ENCODE data around the gene SLC5A11.

The SLC5A11 gene

GRCh38 chr16:24935336-24935735, 89.6 kb downstream of the SLC5A11 start:
- no peak overlapping the region for H3K27ac ChIP-seq (ENCODE audit: low read depth, low read length)
- no peaks in the 10 kb centered on the region for H3K9me3 ChIP-seq (ENCODE audit: control insufficient read depth in 1 of 2, low read length in 2 of 2)
- H3K4me1 ChIP-seq (ENCODE audit: control insufficient read depth in 1 of 2, insufficient read depth in 2 of 2, low read length in 2 of 2) = no peaks in the 10 kb centered on the region
- H3K27me3 ChIP-seq (ENCODE audit: control insufficient read depth in 1 of 2, insufficient read depth in 2 of 2, low read length in 2 of 2) = no peaks in the 10 kb centered on the region
- peaks cover 33 to 80% of the 10 kb centered on the region in 2 donors for H3K36me3 ChIP-seq (ENCODE audit: control insufficient read depth in 1 of 2, insufficient read depth in 2 of 2, low read length in 2 of 2)
- H3K4me3 ChIP-seq (ENCODE audit: low read depth in 1 of 2, low read length in 2 of 2) = no peak overlapping the region
- H3K9ac ChIP-seq (ENCODE audit: low read depth in 1 of 2, low read length in 2 of 2) = no peak overlapping the region

DNA sequence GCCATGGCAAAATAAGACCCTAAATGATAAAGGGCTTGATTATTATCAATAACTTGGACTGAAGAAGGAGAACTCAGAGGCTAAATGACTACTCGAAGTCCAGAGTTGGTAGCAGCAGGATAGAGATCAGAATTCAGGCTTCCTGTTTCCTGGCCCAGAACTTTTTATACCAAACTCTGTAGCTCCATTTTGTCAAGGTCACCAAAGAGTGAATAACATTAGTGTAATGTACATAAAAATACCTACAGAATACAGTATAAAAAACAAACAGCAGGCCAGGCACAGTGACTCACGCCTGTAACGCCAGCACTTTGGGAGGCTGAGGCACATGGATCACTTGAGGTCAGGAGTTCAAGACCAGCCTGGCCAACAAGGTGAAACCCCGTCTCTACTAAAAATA, 90.4 kb downstream of the SLC5A11 start:
- no peak overlapping the region for H3K4me3 ChIP-seq (ENCODE audit: low read depth in 1 of 2, low read length in 2 of 2)
- no peak overlapping the region for H3K9ac ChIP-seq (ENCODE audit: low read depth in 1 of 2, low read length in 2 of 2)
- H3K4me1 ChIP-seq (ENCODE audit: control insufficient read depth in 1 of 2, insufficient read depth in 2 of 2, low read length in 2 of 2) = no peaks in the 10 kb centered on the region
- H3K36me3 ChIP-seq (ENCODE audit: control insufficient read depth in 1 of 2, insufficient read depth in 2 of 2, low read length in 2 of 2) = peaks cover 40 to 81% of the 10 kb centered on the region in 2 donors
- H3K9me3 ChIP-seq (ENCODE audit: control insufficient read depth in 1 of 2, low read length in 2 of 2) = no peaks in the 10 kb centered on the region
- H3K27ac ChIP-seq (ENCODE audit: low read depth, low read length) = no peak overlapping the region
- no peaks in the 10 kb centered on the region for H3K27me3 ChIP-seq (ENCODE audit: control insufficient read depth in 1 of 2, insufficient read depth in 2 of 2, low read length in 2 of 2)

DNA sequence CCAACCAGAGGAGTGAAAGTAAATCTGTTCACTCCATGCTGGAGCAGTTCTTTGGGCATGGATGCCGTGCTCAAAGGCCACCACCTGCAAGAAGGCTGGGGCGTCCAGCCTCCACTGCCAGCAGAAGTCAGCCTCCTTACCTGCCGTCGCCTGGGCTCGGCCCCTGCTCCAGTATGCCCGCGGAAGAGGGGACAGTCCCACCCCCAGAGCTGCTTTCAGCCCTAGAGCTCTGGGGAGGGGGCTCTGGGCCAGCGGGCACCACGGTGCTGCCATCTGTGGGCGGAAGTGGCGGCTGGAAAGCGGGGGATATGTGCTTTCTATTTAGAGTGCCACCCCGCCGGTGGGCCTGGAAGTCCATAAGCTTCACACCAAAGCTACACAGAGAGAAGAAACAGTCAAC, 93.5 kb downstream of the SLC5A11 start:
- H3K9me3 ChIP-seq (ENCODE audit: control insufficient read depth in 1 of 2, low read length in 2 of 2) = no peaks in the 10 kb centered on the region
- H3K36me3 ChIP-seq (ENCODE audit: control insufficient read depth in 1 of 2, insufficient read depth in 2 of 2, low read length in 2 of 2) = peaks cover 36 to 79% of the 10 kb centered on the region in 2 donors
- no peak overlapping the region for H3K27ac ChIP-seq (ENCODE audit: low read depth, low read length)
- H3K9ac ChIP-seq (ENCODE audit: low read depth in 1 of 2, low read length in 2 of 2) = no peak overlapping the region
- no peaks in the 10 kb centered on the region for H3K4me1 ChIP-seq (ENCODE audit: control insufficient read depth in 1 of 2, insufficient read depth in 2 of 2, low read length in 2 of 2)
- H3K27me3 ChIP-seq (ENCODE audit: control insufficient read depth in 1 of 2, insufficient read depth in 2 of 2, low read length in 2 of 2) = no peaks in the 10 kb centered on the region
- H3K4me3 ChIP-seq (ENCODE audit: low read depth in 1 of 2, low read length in 2 of 2) = no peak overlapping the region

DNA sequence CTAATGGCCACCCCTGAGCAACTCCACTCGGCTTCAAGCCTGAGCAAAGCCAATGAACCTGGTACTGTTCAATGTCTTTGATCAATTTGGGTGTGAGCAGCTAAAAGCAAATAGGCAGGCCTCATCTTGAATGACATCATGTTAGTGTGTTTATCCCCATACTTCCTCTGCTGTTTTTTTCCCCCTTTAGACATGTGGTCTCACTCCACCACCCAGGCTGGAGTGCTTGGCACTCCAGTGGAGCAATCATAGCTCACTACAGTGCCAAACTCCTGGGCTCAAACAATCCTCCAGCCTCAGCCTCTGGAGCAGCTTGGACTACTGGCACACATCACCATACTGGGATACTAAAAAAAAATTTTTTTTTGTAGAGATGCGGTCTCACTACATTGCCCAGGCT, 94.0 kb downstream of the SLC5A11 start:
- Histone ChIP-seq H3K9ac (ENCODE audit: low read depth in 1 of 2, low read length in 2 of 2) (no peak overlapping the region), H3K4me1 (ENCODE audit: control insufficient read depth in 1 of 2, insufficient read depth in 2 of 2, low read length in 2 of 2) (no peaks in the 10 kb centered on the region), H3K27ac (ENCODE audit: low read depth, low read length) (no peak overlapping the region), H3K36me3 (ENCODE audit: control insufficient read depth in 1 of 2, insufficient read depth in 2 of 2, low read length in 2 of 2) (peaks cover 35 to 76% of the 10 kb centered on the region in 2 donors), H3K4me3 (ENCODE audit: low read depth in 1 of 2, low read length in 2 of 2) (no peak overlapping the region), H3K27me3 (ENCODE audit: control insufficient read depth in 1 of 2, insufficient read depth in 2 of 2, low read length in 2 of 2) (no peaks in the 10 kb centered on the region), H3K9me3 (ENCODE audit: control insufficient read depth in 1 of 2, low read length in 2 of 2) (no peaks in the 10 kb centered on the region)

DNA sequence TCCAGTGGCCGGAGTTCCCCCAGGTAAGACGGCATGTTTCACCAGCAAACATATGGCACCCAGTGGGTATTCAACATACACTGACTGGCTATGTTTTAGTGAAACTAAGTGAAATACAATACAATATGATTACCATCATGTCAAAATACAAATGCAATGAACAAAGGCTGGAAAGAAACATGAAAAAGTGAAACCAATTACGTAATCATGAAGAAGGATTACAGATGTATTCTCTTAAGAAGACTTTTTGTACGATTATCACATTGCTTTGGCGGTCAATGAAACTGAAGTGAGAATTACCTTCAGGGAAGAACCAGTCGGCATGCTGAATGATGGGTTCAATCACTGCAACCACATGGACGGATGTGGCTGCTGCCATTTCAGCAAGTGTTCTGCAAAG, 97.7 kb downstream of the SLC5A11 start:
- no peak overlapping the region for H3K9ac ChIP-seq (ENCODE audit: low read depth in 1 of 2, low read length in 2 of 2)
- no peaks in the 10 kb centered on the region for H3K27me3 ChIP-seq (ENCODE audit: control insufficient read depth in 1 of 2, insufficient read depth in 2 of 2, low read length in 2 of 2)
- no peaks in the 10 kb centered on the region for H3K9me3 ChIP-seq (ENCODE audit: control insufficient read depth in 1 of 2, low read length in 2 of 2)
- H3K4me1 ChIP-seq (ENCODE audit: control insufficient read depth in 1 of 2, insufficient read depth in 2 of 2, low read length in 2 of 2) = no peaks in the 10 kb centered on the region
- no peak overlapping the region for H3K27ac ChIP-seq (ENCODE audit: low read depth, low read length)
- H3K4me3 ChIP-seq (ENCODE audit: low read depth in 1 of 2, low read length in 2 of 2) = no peak overlapping the region
- H3K36me3 ChIP-seq (ENCODE audit: control insufficient read depth in 1 of 2, insufficient read depth in 2 of 2, low read length in 2 of 2) = peaks cover 49 to 84% of the 10 kb centered on the region in 2 donors

GRCh38 chr16:24944206-24944605, 98.4 kb downstream of the SLC5A11 start:
- Histone ChIP-seq H3K9me3 (ENCODE audit: control insufficient read depth in 1 of 2, low read length in 2 of 2) (no peaks in the 10 kb centered on the region), H3K36me3 (ENCODE audit: control insufficient read depth in 1 of 2, insufficient read depth in 2 of 2, low read length in 2 of 2) (peaks cover 54 to 77% of the 10 kb centered on the region in 2 donors), H3K4me3 (ENCODE audit: low read depth in 1 of 2, low read length in 2 of 2) (no peak overlapping the region), H3K27ac (ENCODE audit: low read depth, low read length) (no peak overlapping the region), H3K27me3 (ENCODE audit: control insufficient read depth in 1 of 2, insufficient read depth in 2 of 2, low read length in 2 of 2) (no peaks in the 10 kb centered on the region), H3K9ac (ENCODE audit: low read depth in 1 of 2, low read length in 2 of 2) (no peak overlapping the region), H3K4me1 (ENCODE audit: control insufficient read depth in 1 of 2, insufficient read depth in 2 of 2, low read length in 2 of 2) (no peaks in the 10 kb centered on the region)

DNA sequence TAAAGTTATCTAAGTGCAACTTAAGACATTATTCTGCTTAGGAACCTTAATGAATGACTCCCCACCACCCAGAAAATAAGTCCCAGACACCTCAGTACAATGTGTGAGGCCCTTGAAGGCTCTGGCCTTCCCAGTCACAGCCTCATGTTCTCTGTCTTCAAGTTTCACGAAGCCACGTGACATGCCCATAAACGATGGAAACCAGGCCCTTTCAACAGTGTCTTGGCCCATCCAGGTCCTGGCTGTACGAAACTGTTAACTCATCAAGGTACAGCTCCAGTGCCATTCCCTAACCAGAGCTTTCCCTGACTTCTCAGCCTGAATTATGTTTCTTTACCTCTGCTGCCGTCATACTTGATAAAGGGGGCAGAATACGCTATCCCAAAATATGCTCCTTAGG, 100.4 kb downstream of the SLC5A11 start:
- H3K27ac ChIP-seq (ENCODE audit: low read depth, low read length) = no peak overlapping the region
- no peak overlapping the region for H3K9ac ChIP-seq (ENCODE audit: low read depth in 1 of 2, low read length in 2 of 2)
- H3K4me3 ChIP-seq (ENCODE audit: low read depth in 1 of 2, low read length in 2 of 2) = no peak overlapping the region
- peaks cover 53 to 70% of the 10 kb centered on the region in 2 donors for H3K36me3 ChIP-seq (ENCODE audit: control insufficient read depth in 1 of 2, insufficient read depth in 2 of 2, low read length in 2 of 2)
- H3K9me3 ChIP-seq (ENCODE audit: control insufficient read depth in 1 of 2, low read length in 2 of 2) = no peaks in the 10 kb centered on the region
- no peaks in the 10 kb centered on the region for H3K27me3 ChIP-seq (ENCODE audit: control insufficient read depth in 1 of 2, insufficient read depth in 2 of 2, low read length in 2 of 2)
- no peaks in the 10 kb centered on the region for H3K4me1 ChIP-seq (ENCODE audit: control insufficient read depth in 1 of 2, insufficient read depth in 2 of 2, low read length in 2 of 2)

GRCh38 chr16:24950275-24950674, 104.5 kb downstream of the SLC5A11 start:
- Histone ChIP-seq H3K9me3 (ENCODE audit: control insufficient read depth in 1 of 2, low read length in 2 of 2) (no peaks in the 10 kb centered on the region), H3K27me3 (ENCODE audit: control insufficient read depth in 1 of 2, insufficient read depth in 2 of 2, low read length in 2 of 2) (no peaks in the 10 kb centered on the region), H3K4me1 (ENCODE audit: control insufficient read depth in 1 of 2, insufficient read depth in 2 of 2, low read length in 2 of 2) (no peaks in the 10 kb centered on the region), H3K9ac (ENCODE audit: low read depth in 1 of 2, low read length in 2 of 2) (no peak overlapping the region), H3K36me3 (ENCODE audit: control insufficient read depth in 1 of 2, insufficient read depth in 2 of 2, low read length in 2 of 2) (peaks cover 67 to 81% of the 10 kb centered on the region in 2 donors), H3K27ac (ENCODE audit: low read depth, low read length) (no peak overlapping the region), H3K4me3 (ENCODE audit: low read depth in 1 of 2, low read length in 2 of 2) (no peak overlapping the region)

DNA sequence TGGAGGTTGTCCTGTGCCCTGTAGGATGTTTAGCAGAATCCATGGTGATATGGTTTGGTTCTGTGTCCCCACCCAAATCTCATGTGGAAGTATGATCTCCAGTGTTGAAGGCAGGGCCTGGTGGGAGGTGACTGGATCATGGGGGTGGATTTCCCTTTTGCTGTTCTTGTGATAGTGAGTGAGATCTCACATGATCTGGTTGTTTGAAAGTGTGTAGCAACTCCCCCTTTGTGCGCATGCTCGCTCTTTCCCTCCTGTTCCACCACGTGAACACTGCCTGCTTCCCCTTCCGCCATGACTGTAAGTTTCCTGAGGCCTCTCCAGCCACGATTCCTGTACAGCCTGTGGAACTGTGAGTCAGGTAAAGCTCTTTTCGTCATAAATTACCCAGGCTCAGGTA, 107.5 kb downstream of the SLC5A11 start:
- H3K36me3 ChIP-seq (ENCODE audit: control insufficient read depth in 1 of 2, insufficient read depth in 2 of 2, low read length in 2 of 2) = peaks cover 56 to 80% of the 10 kb centered on the region in 2 donors
- H3K4me3 ChIP-seq (ENCODE audit: low read depth in 1 of 2, low read length in 2 of 2) = no peak overlapping the region
- no peak overlapping the region for H3K27ac ChIP-seq (ENCODE audit: low read depth, low read length)
- H3K27me3 ChIP-seq (ENCODE audit: control insufficient read depth in 1 of 2, insufficient read depth in 2 of 2, low read length in 2 of 2) = no peaks in the 10 kb centered on the region
- no peaks in the 10 kb centered on the region for H3K4me1 ChIP-seq (ENCODE audit: control insufficient read depth in 1 of 2, insufficient read depth in 2 of 2, low read length in 2 of 2)
- H3K9me3 ChIP-seq (ENCODE audit: control insufficient read depth in 1 of 2, low read length in 2 of 2) = no peaks in the 10 kb centered on the region
- no peak overlapping the region for H3K9ac ChIP-seq (ENCODE audit: low read depth in 1 of 2, low read length in 2 of 2)

- Histone ChIP-seq H3K4me1 (ENCODE audit: control insufficient read depth in 1 of 2, insufficient read depth in 2 of 2, low read length in 2 of 2) (no peaks in the 10 kb centered on the region), H3K4me3 (ENCODE audit: low read depth in 1 of 2, low read length in 2 of 2) (no peak overlapping the region), H3K36me3 (ENCODE audit: control insufficient read depth in 1 of 2, insufficient read depth in 2 of 2, low read length in 2 of 2) (peaks cover 55 to 84% of the 10 kb centered on the region in 2 donors), H3K9ac (ENCODE audit: low read depth in 1 of 2, low read length in 2 of 2) (no peak overlapping the region), H3K27me3 (ENCODE audit: control insufficient read depth in 1 of 2, insufficient read depth in 2 of 2, low read length in 2 of 2) (no peaks in the 10 kb centered on the region), H3K27ac (ENCODE audit: low read depth, low read length) (no peak overlapping the region), H3K9me3 (ENCODE audit: control insufficient read depth in 1 of 2, low read length in 2 of 2) (no peaks in the 10 kb centered on the region)
Observed at GRCh38 chr16:24953721-24954120, 108.0 kb downstream of the SLC5A11 start.

GRCh38 chr16:24954137-24954536, 108.4 kb downstream of the SLC5A11 start:
- H3K27me3 ChIP-seq (ENCODE audit: control insufficient read depth in 1 of 2, insufficient read depth in 2 of 2, low read length in 2 of 2) = no peaks in the 10 kb centered on the region
- H3K27ac ChIP-seq (ENCODE audit: low read depth, low read length) = no peak overlapping the region
- H3K4me1 ChIP-seq (ENCODE audit: control insufficient read depth in 1 of 2, insufficient read depth in 2 of 2, low read length in 2 of 2) = no peaks in the 10 kb centered on the region
- peaks cover 57 to 88% of the 10 kb centered on the region in 2 donors for H3K36me3 ChIP-seq (ENCODE audit: control insufficient read depth in 1 of 2, insufficient read depth in 2 of 2, low read length in 2 of 2)
- no peak overlapping the region for H3K4me3 ChIP-seq (ENCODE audit: low read depth in 1 of 2, low read length in 2 of 2)
- no peaks in the 10 kb centered on the region for H3K9me3 ChIP-seq (ENCODE audit: control insufficient read depth in 1 of 2, low read length in 2 of 2)
- H3K9ac ChIP-seq (ENCODE audit: low read depth in 1 of 2, low read length in 2 of 2) = no peak overlapping the region

All from duodenal mucosa (tissue), 2 donors.